D721Med (cell line): ENCODE results near the gene TSHZ1.

Experiments used
- DNase-seq: peaks from one replicate; pipeline ENCODE4 v3.0.0; 2011; ENCODE audit warnings: low spot score; ENCODE audit not compliant: insufficient read length
- FAIRE-seq: peaks from 2 replicates; lab custom pipeline; 2011; peaks lifted over from hg19 to GRCh38; lab: Jason Lieb, UNC
- TF ChIP-seq, protein P1 (sequence below): IDR thresholded peaks from 2 replicates; pipeline ENCODE4 v1.5.1; 2012; ENCODE audit warnings: mild to moderate bottlenecking, control low read depth; ENCODE audit not compliant: insufficient read depth; ENCODE audit errors: missing control alignments

The TSHZ1 gene

DNA sequence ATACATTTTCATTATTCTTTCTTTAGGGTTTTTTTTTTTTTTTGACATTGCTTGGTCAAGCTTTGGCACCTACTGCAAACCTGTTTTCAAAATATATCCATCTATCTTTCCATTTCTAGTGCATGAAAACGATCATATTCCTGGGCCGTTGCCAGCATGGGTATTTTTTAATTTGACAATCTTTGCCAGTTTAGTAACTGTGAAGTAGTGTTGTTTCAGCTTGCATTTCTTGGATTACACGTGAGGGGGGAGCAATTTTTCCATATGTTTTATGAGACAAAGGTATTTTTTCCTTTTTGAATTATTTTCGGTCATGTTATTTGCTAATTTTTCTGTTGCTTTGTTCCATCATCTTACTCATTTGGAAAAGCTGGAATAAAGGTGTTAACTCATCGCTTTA, 40.9 kb downstream of the TSHZ1 start:
- TF ChIP-seq, protein P1, sequence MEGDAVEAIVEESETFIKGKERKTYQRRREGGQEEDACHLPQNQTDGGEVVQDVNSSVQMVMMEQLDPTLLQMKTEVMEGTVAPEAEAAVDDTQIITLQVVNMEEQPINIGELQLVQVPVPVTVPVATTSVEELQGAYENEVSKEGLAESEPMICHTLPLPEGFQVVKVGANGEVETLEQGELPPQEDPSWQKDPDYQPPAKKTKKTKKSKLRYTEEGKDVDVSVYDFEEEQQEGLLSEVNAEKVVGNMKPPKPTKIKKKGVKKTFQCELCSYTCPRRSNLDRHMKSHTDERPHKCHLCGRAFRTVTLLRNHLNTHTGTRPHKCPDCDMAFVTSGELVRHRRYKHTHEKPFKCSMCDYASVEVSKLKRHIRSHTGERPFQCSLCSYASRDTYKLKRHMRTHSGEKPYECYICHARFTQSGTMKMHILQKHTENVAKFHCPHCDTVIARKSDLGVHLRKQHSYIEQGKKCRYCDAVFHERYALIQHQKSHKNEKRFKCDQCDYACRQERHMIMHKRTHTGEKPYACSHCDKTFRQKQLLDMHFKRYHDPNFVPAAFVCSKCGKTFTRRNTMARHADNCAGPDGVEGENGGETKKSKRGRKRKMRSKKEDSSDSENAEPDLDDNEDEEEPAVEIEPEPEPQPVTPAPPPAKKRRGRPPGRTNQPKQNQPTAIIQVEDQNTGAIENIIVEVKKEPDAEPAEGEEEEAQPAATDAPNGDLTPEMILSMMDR = no peak
- FAIRE-seq (no peak), DNase-seq (no peak)

DNA sequence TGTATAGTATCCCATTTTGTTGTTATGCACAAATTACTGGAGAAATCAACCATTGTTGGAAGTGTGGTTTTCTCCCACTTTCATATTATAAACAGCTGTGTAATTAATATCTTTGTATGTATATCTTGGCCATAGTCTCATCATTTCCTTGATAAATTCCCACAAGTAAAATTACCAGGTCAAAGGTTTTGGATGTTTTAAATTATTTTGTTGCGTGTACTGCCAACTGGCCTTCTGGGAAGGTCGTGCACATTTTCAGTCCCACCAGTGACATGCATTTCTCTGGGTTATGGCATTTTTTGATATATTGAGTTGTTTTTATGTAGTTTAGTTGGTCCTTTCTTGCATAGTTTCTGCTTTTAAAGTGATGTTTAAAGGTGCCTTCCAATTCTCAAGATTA, 41.5 kb downstream of the TSHZ1 start:
- FAIRE-seq = peak; percentile 99
- TF ChIP-seq, protein P1 = no peak

DNA sequence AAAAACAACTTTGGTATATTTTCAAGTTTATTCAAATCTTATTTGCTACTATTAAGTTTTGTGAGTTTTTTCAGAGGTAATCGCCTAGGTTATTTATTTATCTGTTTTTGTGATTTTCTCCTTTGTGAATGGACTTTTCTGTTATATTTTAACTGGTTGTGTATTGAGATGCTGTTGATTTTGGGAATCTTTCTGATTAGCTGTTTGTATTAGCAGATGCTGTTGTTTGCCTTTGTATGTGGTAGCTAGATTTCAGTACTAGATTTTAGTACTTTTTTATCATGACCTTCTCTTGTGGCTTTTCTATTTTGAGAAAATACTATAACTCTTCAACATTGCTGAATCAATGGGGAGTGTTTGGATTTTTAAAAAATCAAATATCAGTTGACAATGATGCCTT, 42.4 kb downstream of the TSHZ1 start:
- TF ChIP-seq, protein P1 = no peak
- FAIRE-seq (no peak), DNase-seq (no peak)

More for the DNA sequence above, 41.5 kb downstream of the TSHZ1 start:
- DNase-seq = no peak

DNA sequence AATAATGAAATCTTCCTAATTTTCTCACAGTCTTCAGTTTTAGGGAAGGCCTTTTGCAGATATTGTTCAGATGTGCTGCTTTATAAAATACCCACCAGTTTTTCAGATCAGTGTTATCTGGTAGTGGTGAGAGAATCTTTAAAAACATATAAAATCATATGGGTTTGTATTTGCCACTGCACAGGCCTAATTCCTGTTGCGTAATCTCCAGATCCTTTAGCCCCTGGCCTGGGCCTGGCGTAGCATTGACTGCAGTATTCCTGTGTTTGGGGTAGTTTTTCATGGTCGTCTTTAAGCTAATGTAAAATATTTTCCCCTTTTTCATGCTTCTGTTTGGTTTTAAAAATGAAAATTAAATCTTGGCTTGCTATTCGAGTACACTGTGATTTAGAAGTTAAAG, 43.2 kb downstream of the TSHZ1 start:
- DNase-seq = no peak
- FAIRE-seq = no peak
- TF ChIP-seq, protein P1 = no peak

DNA sequence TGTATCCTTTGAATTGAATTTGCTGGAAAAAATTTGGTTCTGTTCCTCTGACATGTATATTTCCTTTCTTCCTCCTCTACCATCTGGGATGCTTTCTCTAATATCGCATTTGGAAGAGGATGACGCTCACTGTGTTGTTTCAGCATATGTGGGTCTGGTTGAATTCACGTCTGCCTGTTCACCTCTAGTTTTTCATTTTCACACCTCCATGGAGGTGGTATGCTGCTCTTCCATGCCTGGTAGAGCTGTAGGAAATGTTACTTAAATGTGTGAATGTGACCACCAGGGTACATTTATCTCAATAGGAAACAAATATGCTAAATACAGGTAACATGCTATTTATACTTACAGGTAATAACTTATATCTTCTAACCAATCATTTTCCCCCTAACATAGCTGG, 44.5 kb downstream of the TSHZ1 start:
- no peak for FAIRE-seq
- TF ChIP-seq, protein P1 = no peak
- no peak for DNase-seq

DNA sequence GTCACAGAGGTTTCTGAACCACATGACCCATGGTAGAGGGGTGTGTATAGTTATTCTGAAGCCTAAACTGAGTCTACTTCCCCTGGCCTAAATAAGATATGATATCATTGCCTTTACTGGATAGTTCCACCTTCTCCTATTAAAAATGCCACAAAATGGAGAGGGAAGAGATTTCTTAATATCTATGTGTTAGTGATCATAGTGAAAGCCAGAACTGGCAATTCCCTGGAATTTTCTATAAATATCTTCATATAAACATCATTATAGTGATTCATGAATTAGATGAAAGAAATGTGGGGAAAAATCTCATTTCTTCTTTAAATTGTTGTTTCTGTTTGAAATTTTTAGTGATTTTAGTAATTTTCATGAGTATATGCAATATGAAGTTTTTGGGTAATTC, 45.8 kb downstream of the TSHZ1 start:
- DNase-seq (no peak), FAIRE-seq (no peak)
- TF ChIP-seq, protein P1 = no peak

DNA sequence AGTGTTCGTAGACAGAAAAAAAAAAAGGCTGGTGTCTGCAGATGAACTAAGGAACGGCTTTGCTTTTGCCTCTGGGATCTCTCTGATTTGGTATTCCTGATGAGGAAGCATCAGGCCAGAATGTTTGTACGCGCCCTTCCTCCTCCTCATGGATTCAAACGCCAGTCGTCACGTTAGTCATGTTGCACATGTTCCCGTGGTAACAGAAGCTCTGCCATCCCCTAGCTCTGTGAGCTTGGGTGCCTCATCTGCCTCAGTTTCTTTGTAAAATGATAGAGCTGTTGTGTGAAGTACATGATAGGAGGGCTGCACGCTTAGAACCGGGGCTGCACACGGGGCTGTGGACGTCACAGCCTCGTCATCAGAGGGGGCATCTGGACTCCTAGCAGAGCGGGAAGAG, 47.0 kb downstream of the TSHZ1 start:
- no peak for FAIRE-seq
- no peak for DNase-seq

More for the DNA sequence above, 47.0 kb downstream of the TSHZ1 start:
- TF ChIP-seq, protein P1 = no peak
